ENCODE measurements around the gene MLANA.

Gene MLANA

DNA sequence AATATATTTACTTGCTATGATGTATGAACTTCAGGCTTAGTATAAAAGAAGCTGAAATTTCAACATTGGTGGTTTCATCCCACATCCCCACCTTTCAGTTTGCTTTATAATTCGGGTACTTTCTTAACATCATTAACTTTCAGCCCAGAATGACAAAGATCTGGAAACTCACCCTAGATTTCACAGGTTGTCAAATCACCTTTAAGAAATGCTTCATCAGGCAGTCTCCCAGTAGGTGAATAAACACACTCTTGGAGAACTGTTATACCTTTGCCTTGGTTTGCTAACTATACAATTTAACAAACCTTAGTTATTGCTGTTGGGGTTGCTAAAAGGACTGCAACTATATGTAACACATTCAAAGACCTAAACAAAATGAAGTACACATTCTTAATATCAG lies 54.4 kb downstream of the MLANA start:
- Mint-ChIP-seq H3K36me3 (peaks cover 0 to 4% of the 10 kb centered on the region in 2 donors), H3K27ac (no peak overlapping the region), H3K27me3 (no peaks in the 10 kb centered on the region), H3K4me3 (no peak overlapping the region), H3K9me3 (no peaks in the 10 kb centered on the region), H3K4me1 (peaks cover 2 to 6% of the 10 kb centered on the region in 2 donors)
- no peak for ATAC-seq (replicated peaks)
- DNase-seq, result no peak

- Mint-ChIP-seq H3K4me3 (no peak overlapping the region), H3K27me3 (no peaks in the 10 kb centered on the region), H3K4me1 (peaks cover 2 to 11% of the 10 kb centered on the region in 2 donors), H3K36me3 (no peaks in the 10 kb centered on the region), H3K27ac (peak overlapping the region; percentile 20), H3K9me3 (no peaks in the 10 kb centered on the region)
- no peak for DNase-seq
- ATAC-seq (replicated peaks), result no peak
Observed at GRCh38 chr9:5947912-5948311, 57.2 kb downstream of the MLANA start.

GRCh38 chr9:5949103-5949699 lies 58.5 kb downstream of the MLANA start:
- H3K9me3 Mint-ChIP-seq, result no peaks in the 10 kb centered on the region
- peak overlapping the region; percentile 43 to 48 for H3K4me3 Mint-ChIP-seq
- DNase-seq, result no peak
- no peaks in the 10 kb centered on the region for H3K36me3 Mint-ChIP-seq
- ATAC-seq (replicated peaks), result peak; percentile 60 to 64
- H3K4me1 Mint-ChIP-seq, result peaks cover 2 to 11% of the 10 kb centered on the region in 2 donors
- no peaks in the 10 kb centered on the region for H3K27me3 Mint-ChIP-seq
- no peak overlapping the region for H3K27ac Mint-ChIP-seq

- DNase-seq (no peak), ATAC-seq (replicated peaks) (no peak)
- Mint-ChIP-seq H3K4me1 (peaks cover 2 to 11% of the 10 kb centered on the region in 2 donors), H3K4me3 (no peak overlapping the region), H3K36me3 (no peaks in the 10 kb centered on the region), H3K9me3 (no peaks in the 10 kb centered on the region), H3K27me3 (no peaks in the 10 kb centered on the region), H3K27ac (no peak overlapping the region)
Observed at GRCh38 chr9:5950261-5950660, 59.6 kb downstream of the MLANA start.

DNA sequence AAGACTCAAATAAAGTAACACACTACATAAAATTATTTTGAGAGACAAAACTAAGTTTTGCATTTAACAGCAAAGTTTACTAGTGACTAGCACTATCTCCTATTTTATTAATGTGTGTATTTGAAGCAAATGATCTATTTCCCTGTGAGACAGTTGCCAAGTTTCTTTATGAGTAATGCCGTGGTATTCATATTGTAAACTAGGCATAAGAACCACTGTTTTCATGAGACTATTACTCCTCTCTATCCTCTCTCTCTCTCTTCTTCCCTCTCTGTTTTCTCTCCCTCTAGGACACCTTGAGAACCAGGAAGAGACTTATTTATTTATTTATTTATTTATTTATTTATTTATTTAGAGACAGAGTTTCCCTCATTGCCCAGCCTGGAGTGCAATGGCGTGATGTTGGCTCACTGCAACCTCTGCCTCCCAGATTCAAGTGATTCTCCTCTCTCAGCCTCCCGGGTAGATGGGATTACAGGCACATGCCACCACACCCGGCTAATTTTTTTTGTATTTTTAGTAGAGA lies 61.1 kb downstream of the MLANA start:
- DNase-seq (no peak), ATAC-seq (replicated peaks) (no peak)
- H3K36me3 Mint-ChIP-seq, result no peaks in the 10 kb centered on the region
- H3K4me1 Mint-ChIP-seq, result peaks cover 2 to 11% of the 10 kb centered on the region in 2 donors
- H3K4me3 Mint-ChIP-seq, result no peak overlapping the region
- no peaks in the 10 kb centered on the region for H3K9me3 Mint-ChIP-seq
- no peaks in the 10 kb centered on the region for H3K27me3 Mint-ChIP-seq
- no peak overlapping the region for H3K27ac Mint-ChIP-seq

- Mint-ChIP-seq H3K9me3 (no peaks in the 10 kb centered on the region), H3K27ac (no peak overlapping the region), H3K36me3 (no peaks in the 10 kb centered on the region), H3K4me1 (peaks cover 8 to 21% of the 10 kb centered on the region in 2 donors), H3K4me3 (no peak overlapping the region), H3K27me3 (no peaks in the 10 kb centered on the region)
- no peak for DNase-seq
- no peak for ATAC-seq (replicated peaks)
Observed at GRCh38 chr9:5953743-5954707, 63.3 kb downstream of the MLANA start.

DNA sequence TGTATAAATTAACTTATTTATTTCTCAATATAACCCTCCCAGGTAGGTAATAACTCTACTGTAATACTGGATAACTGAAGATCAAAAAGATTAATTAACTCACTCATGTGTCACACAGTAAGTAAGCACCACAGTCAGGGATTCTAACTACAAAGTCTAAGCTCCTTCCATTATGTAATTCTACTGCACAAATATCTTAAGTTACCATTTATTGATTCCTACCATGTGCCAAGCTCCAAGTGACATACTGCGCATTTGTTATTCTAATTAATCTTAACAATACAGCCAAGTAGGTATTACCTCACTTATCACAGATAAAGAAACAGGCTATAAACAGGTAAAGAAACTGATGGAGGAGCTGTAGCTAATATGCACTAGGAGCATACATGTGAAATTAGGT lies 66.5 kb downstream of the MLANA start:
- DNase-seq (no peak), ATAC-seq (replicated peaks) (no peak)
- Mint-ChIP-seq H3K36me3 (no peaks in the 10 kb centered on the region), H3K27ac (no peak overlapping the region), H3K4me3 (no peak overlapping the region), H3K4me1 (peaks cover 11 to 17% of the 10 kb centered on the region in 2 donors), H3K9me3 (no peaks in the 10 kb centered on the region), H3K27me3 (no peaks in the 10 kb centered on the region)

DNA sequence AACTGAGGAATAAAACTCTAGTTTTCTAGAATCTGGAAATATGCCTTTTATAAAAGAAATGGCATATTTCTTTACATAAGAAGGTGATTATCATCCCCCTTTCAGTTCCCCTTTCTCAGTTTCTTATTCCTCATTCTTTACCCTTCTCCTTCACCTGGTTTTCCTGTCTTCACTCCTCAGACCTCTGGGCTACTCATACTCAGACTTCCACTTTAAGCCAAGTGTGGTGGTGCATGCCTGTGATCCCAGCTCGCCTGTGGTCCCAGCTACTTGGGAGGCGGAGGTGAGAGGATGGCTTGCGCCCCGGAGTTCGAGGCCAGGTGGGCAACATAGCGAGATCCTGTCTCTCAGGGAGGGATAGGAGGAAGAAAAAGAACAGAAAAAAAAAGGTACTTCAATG lies 67.6 kb downstream of the MLANA start:
- Mint-ChIP-seq H3K9me3 (no peaks in the 10 kb centered on the region), H3K36me3 (no peaks in the 10 kb centered on the region), H3K4me1 (peaks cover 11 to 17% of the 10 kb centered on the region in 2 donors), H3K27ac (no peak overlapping the region), H3K4me3 (no peak overlapping the region), H3K27me3 (no peaks in the 10 kb centered on the region)
- DNase-seq (no peak), ATAC-seq (replicated peaks) (peak; percentile 70 to 78)
